Ishikawa (cell line): ENCODE results near the gene MRPL1.

Experiments
- EP300 ChIP-seq: IDR thresholded peaks from 2 replicates; pipeline ENCODE4 v1.6.1; 2012; ENCODE audit warnings: borderline replicate concordance
- FOXM1 ChIP-seq: IDR thresholded peaks from 2 replicates; pipeline ENCODE4 v1.6.1; 2012; ENCODE audit warnings: low read depth, borderline replicate concordance
- NFIC ChIP-seq: IDR thresholded peaks from 2 replicates; pipeline ENCODE4 v1.6.1; 2012
- RAD21 ChIP-seq: IDR thresholded peaks from 2 replicates; pipeline ENCODE4 v1.6.1; 2012; ENCODE audit warnings: low read depth
- TAF1 ChIP-seq: IDR thresholded peaks from 2 replicates; pipeline ENCODE4 v1.6.1; 2012; ENCODE audit warnings: low read depth, mild to moderate bottlenecking
- TEAD4 ChIP-seq: IDR thresholded peaks from 2 replicates; pipeline ENCODE4 v1.6.1; 2012
- YY1 ChIP-seq: IDR thresholded peaks from 2 replicates; pipeline ENCODE4 v1.6.1; 2012; ENCODE audit warnings: low read depth
- TF ChIP-seq, protein P1 (sequence below): IDR thresholded peaks from 2 replicates; pipeline ENCODE4 v1.6.1; 2012
- TF ChIP-seq, protein P2 (sequence below): IDR thresholded peaks from 2 replicates; pipeline ENCODE4 v1.6.1; 2012
- TF ChIP-seq, protein P3 (sequence below): IDR thresholded peaks from 2 replicates; pipeline ENCODE4 v1.6.1; 2012; ENCODE audit warnings: low read depth, mild to moderate bottlenecking

DNA sequence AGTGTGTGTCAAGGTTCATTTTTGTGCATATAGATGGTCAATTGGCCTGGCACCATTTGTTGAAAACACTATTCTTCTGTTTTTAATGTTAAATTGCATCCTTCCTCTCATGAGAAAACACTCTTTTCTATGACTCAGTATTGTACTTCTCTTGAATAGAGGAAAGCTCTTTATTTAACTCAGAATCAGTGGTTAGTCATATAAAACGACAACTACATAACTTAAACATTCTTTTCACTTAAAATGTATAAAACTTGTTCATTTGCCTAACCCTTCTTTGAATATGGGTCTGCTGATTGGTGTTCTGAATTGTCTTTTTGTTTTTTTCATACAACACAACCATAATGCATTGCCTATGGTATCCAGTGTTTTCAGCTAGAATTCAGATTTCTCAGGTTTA is 17.2 kb upstream of the MRPL1 start:
- TF ChIP-seq RAD21 = no peak
- TF ChIP-seq, protein P1, sequence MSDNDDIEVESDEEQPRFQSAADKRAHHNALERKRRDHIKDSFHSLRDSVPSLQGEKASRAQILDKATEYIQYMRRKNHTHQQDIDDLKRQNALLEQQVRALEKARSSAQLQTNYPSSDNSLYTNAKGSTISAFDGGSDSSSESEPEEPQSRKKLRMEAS = no peak
- no peak for TF ChIP-seq EP300
- no peak for TF ChIP-seq TEAD4
- no peak for TF ChIP-seq NFIC
- no peak for TF ChIP-seq TAF1
- TF ChIP-seq, protein P2, sequence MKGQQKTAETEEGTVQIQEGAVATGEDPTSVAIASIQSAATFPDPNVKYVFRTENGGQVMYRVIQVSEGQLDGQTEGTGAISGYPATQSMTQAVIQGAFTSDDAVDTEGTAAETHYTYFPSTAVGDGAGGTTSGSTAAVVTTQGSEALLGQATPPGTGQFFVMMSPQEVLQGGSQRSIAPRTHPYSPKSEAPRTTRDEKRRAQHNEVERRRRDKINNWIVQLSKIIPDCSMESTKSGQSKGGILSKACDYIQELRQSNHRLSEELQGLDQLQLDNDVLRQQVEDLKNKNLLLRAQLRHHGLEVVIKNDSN = no peak
- TF ChIP-seq FOXM1 = no peak
- TF ChIP-seq, protein P3, sequence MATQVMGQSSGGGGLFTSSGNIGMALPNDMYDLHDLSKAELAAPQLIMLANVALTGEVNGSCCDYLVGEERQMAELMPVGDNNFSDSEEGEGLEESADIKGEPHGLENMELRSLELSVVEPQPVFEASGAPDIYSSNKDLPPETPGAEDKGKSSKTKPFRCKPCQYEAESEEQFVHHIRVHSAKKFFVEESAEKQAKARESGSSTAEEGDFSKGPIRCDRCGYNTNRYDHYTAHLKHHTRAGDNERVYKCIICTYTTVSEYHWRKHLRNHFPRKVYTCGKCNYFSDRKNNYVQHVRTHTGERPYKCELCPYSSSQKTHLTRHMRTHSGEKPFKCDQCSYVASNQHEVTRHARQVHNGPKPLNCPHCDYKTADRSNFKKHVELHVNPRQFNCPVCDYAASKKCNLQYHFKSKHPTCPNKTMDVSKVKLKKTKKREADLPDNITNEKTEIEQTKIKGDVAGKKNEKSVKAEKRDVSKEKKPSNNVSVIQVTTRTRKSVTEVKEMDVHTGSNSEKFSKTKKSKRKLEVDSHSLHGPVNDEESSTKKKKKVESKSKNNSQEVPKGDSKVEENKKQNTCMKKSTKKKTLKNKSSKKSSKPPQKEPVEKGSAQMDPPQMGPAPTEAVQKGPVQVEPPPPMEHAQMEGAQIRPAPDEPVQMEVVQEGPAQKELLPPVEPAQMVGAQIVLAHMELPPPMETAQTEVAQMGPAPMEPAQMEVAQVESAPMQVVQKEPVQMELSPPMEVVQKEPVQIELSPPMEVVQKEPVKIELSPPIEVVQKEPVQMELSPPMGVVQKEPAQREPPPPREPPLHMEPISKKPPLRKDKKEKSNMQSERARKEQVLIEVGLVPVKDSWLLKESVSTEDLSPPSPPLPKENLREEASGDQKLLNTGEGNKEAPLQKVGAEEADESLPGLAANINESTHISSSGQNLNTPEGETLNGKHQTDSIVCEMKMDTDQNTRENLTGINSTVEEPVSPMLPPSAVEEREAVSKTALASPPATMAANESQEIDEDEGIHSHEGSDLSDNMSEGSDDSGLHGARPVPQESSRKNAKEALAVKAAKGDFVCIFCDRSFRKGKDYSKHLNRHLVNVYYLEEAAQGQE = no peak
- TF ChIP-seq YY1 = no peak
